Fibroblast of lung (primary cell): Measurements from ENCODE around the gene TIAM2. TPM values are rescaled to one million over a fixed set of nuclear protein-coding genes. Genes with fewer than 3 reads are reported as not detected.

Experiments
- DNase-seq, 2 donors: peaks; one replicate each; pipeline versions ENCODE4 v3.0.0 to v3.0.0-alpha.2; 2010; ENCODE audit warnings: low read depth in 2 of 2
- H2AFZ ChIP-seq: 2 replicates; pipeline ENCODE4 v1.5.1; 2012; ENCODE audit warnings: low read length, control low read depth, inconsistent platforms
- H3K27ac ChIP-seq: 2 replicates; pipeline ENCODE4 v1.5.1; 2011; ENCODE audit warnings: low read length, control low read depth; ENCODE audit not compliant: insufficient read depth
- H3K27me3 ChIP-seq: 2 replicates; pipeline ENCODE4 v1.5.1; 2011; ENCODE audit warnings: mild to moderate bottlenecking, low read length; ENCODE audit not compliant: control insufficient read depth, insufficient read depth
- H3K36me3 ChIP-seq: 2 replicates; pipeline ENCODE4 v1.5.1; 2011; ENCODE audit warnings: low read length; ENCODE audit not compliant: control insufficient read depth, insufficient read depth
- H3K4me1 ChIP-seq: 2 replicates; pipeline ENCODE4 v1.5.1; 2011; ENCODE audit warnings: low read length; ENCODE audit not compliant: control insufficient read depth, insufficient read depth; ENCODE audit errors: extremely low read depth
- H3K4me2 ChIP-seq: 2 replicates; pipeline ENCODE4 v1.5.1; 2011; ENCODE audit warnings: low read length, control low read depth; ENCODE audit not compliant: insufficient read depth; ENCODE audit errors: extremely low read depth
- H3K4me3 ChIP-seq, 4 experiments: fragments of 200-600 bp in 1 of 4; sonication (generic) in 1 of 4; replicated peaks in 1 of 4; 2 replicates each; pipeline ENCODE4 v1.5.1; 2011 to 2016; ENCODE audit warnings: low read length in 4 of 4, low read depth in 3 of 4, mild to moderate bottlenecking in 3 of 4, control low read depth in 2 of 4, inconsistent platforms in 1 of 4, mixed read lengths in 1 of 4; ENCODE audit not compliant: insufficient read depth in 1 of 4; ENCODE audit errors: control extremely low read depth in 1 of 4
- H3K79me2 ChIP-seq: 2 replicates; pipeline ENCODE4 v1.5.1; 2012; ENCODE audit warnings: mild to moderate bottlenecking, low read length, inconsistent platforms; ENCODE audit not compliant: control insufficient read depth, insufficient read depth
- H3K9ac ChIP-seq: 2 replicates; pipeline ENCODE4 v1.5.1; 2011; ENCODE audit warnings: mild to moderate bottlenecking, low read length, control low read depth; ENCODE audit not compliant: insufficient read depth
- H3K9me3 ChIP-seq: 2 replicates; pipeline ENCODE4 v1.5.1; 2012; ENCODE audit warnings: low read depth, low read length; ENCODE audit not compliant: control insufficient read depth, insufficient read depth
- H4K20me1 ChIP-seq: 2 replicates; pipeline ENCODE4 v1.5.1; 2011; ENCODE audit warnings: low read length; ENCODE audit not compliant: control insufficient read depth, insufficient read depth; ENCODE audit errors: extremely low read depth
- CTCF ChIP-seq, 2 donors: IDR thresholded peaks in 1 of 2; conservative IDR thresholded peaks in 1 of 2; 1 replicate in 1 of 2; 2 replicates in 1 of 2; pipeline ENCODE4 v1.5.1; 2011 to 2012; ENCODE audit warnings: low read length in 2 of 2, control low read depth in 1 of 2, inconsistent platforms in 1 of 2, low read depth in 1 of 2, mild to moderate bottlenecking in 1 of 2
- EZH2 ChIP-seq: IDR thresholded peaks from 2 replicates; pipeline ENCODE4 v1.5.1; 2012; ENCODE audit warnings: low read length, control low read depth, mild to moderate bottlenecking; ENCODE audit errors: missing control alignments
- polyA plus RNA-seq, 2 donors: library from polyadenylated mRNA; depleted of rRNA in 1 of 2; stranded (reverse) in 1 of 2; unstranded in 1 of 2; fragments of >200 nt; gene quantifications; 2 replicates each; pipeline ENCODE4 v1.2.1, GENCODE V29; 2011 to 2012; ENCODE audit warnings: missing spikeins in 1 of 2
- total RNA-seq: library from RNA; depleted of rRNA; stranded (reverse); fragments of >200 nt; gene quantifications from 2 replicates; pipeline ENCODE4 v1.2.1, GENCODE V29; 2014

TIAM2 gene
- total and polyA plus RNA-seq, 2 donors (not counting 1 experiment from before 2014, with no cell fraction given) = 6.2 to 11.2 TPM

DNA sequence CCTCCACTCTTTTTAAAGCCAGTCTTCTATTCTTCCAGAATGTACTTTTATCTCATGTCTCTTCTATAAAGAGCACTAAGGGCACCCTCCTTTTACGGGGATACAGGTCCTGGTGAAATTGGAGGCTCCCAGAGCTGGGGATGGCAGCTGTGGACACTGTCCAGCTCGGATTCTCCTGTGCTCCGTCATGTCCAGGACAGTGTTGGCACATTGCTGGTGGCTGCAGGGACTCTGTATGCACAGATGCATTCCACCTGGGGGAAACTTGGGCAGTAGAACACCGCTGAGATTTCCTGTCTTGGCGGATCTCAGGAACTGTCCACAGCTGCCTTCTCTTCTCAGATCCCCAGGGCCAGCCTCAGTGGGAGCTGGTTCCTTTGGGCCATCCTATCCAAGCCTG, 212.1 kb downstream of the TIAM2 start:
- TF ChIP-seq CTCF (conservative IDR thresholded peaks at IDR 0.05 in 1 of 2, IDR thresholded peaks at IDR 0.05 in 1 of 2; ENCODE audit: low read depth in 1 of 2, low read length in 2 of 2) = no peak
- no peak for TF ChIP-seq EZH2
- H3K4me1 ChIP-seq = no peaks in the 10 kb centered on the region
- no peak for DNase-seq

GRCh38 chr6:155212106-155212505, 217.0 kb downstream of the TIAM2 start:
- Histone ChIP-seq H3K36me3 (no peaks in the 10 kb centered on the region), H3K27me3 (no peaks in the 10 kb centered on the region), H3K27ac (no peak overlapping the region), H3K9ac (no peak overlapping the region), H3K4me3 (no peak overlapping the region), H3K9me3 (no peaks in the 10 kb centered on the region), H2AFZ (no peak overlapping the region), H3K4me1 (no peaks in the 10 kb centered on the region), H3K79me2 (no peaks in the 10 kb centered on the region), H4K20me1 (no peaks in the 10 kb centered on the region), H3K4me2 (no peak overlapping the region)
- peak in 1 of 2 donors; percentile 36 for DNase-seq
- TF ChIP-seq EZH2 (no peak), CTCF (conservative IDR thresholded peaks at IDR 0.05 in 1 of 2, IDR thresholded peaks at IDR 0.05 in 1 of 2; ENCODE audit: low read depth in 1 of 2, low read length in 2 of 2) (no peak)

More for the DNA sequence above, 212.1 kb downstream of the TIAM2 start:
- Histone ChIP-seq H3K36me3 (no peaks in the 10 kb centered on the region), H3K4me2 (no peak overlapping the region), H4K20me1 (no peaks in the 10 kb centered on the region), H3K9me3 (no peaks in the 10 kb centered on the region), H3K27me3 (no peaks in the 10 kb centered on the region), H3K27ac (no peak overlapping the region), H3K4me3 (no peak overlapping the region), H2AFZ (no peak overlapping the region), H3K79me2 (no peaks in the 10 kb centered on the region), H3K9ac (no peak overlapping the region)

DNA sequence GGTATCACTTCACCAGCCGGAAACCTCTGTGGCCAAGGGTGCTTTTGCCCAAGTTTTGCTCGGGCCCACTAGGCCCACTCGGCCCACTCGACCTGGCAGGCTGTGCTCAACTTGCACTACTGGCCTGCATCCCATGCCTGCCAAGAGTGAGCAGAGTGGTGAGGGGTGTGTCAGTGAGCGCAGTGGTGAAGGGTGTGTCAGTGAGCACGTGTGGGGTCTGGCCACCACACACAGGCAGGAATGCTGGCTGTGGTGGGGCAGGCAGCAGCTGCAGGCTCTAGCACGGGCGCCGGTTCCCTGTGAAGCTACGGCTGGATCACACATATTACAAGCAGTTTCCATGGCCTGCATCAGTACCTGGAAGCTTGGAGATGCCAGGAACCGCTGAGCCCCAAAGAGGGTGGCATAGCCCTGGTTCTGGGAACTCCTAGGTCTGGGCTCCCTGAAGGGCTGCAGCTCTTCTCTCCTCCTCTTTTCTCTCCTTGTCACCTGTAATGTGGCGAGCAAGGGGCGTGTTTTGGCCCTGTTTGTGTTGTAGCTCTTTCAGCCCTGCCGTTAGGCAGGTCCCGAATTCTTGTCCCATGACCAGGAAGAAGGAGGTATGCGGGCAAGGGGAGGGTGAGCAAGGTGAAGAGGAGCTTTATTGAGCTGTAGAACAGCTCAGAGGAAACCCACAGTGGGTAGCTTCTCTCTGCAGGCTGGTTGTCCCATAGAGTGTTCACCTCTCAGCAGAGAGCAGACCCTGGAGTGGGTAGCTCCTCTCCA, 217.7 kb downstream of the TIAM2 start:
- Histone ChIP-seq H3K79me2 (no peaks in the 10 kb centered on the region), H3K4me2 (no peak overlapping the region), H3K27me3 (no peaks in the 10 kb centered on the region), H3K4me1 (no peaks in the 10 kb centered on the region), H3K27ac (no peak overlapping the region), H3K9me3 (no peaks in the 10 kb centered on the region), H3K36me3 (no peaks in the 10 kb centered on the region), H4K20me1 (no peaks in the 10 kb centered on the region), H3K9ac (no peak overlapping the region), H3K4me3 (no peak overlapping the region), H2AFZ (no peak overlapping the region)
- DNase-seq = peak in 1 of 2 donors; percentile 37
- no peak for TF ChIP-seq EZH2
- TF ChIP-seq CTCF (conservative IDR thresholded peaks at IDR 0.05 in 1 of 2, IDR thresholded peaks at IDR 0.05 in 1 of 2; ENCODE audit: low read depth in 1 of 2, low read length in 2 of 2) = no peak
